GM20000 (cell line): Measurements from ENCODE around the gene PNPLA4.

Source experiments
- DNase-seq: peaks from one replicate; pipeline ENCODE4 v3.0.0; 2012; ENCODE audit warnings: low spot score
- TF ChIP-seq, protein P1 (sequence below): IDR thresholded peaks from 2 replicates; pipeline ENCODE4 v1.5.1; 2012; ENCODE audit warnings: mild to moderate bottlenecking, control low read depth; ENCODE audit errors: extremely low read depth, missing control alignments

The PNPLA4 gene

DNA sequence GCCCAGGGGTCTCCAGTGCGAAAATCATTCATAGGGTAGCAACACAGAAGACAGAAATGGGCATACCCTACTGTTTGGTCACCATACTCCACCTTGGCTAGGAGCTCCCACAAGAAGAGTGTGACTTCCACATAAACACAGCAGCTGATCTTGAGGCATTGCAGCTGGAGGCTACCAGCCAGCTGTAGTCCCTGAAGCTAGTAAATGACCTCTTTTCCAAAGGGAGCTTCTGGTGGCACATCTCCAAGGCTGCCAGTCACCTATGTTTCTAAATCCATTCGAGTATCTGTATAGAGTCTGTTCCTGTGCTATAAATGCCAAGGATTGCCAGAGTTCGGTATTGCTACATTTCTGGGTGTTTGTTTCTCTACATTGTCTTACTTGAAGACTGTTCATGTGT lies 21.3 kb upstream of the PNPLA4 start:
- DNase-seq = no peak
- TF ChIP-seq, protein P1, sequence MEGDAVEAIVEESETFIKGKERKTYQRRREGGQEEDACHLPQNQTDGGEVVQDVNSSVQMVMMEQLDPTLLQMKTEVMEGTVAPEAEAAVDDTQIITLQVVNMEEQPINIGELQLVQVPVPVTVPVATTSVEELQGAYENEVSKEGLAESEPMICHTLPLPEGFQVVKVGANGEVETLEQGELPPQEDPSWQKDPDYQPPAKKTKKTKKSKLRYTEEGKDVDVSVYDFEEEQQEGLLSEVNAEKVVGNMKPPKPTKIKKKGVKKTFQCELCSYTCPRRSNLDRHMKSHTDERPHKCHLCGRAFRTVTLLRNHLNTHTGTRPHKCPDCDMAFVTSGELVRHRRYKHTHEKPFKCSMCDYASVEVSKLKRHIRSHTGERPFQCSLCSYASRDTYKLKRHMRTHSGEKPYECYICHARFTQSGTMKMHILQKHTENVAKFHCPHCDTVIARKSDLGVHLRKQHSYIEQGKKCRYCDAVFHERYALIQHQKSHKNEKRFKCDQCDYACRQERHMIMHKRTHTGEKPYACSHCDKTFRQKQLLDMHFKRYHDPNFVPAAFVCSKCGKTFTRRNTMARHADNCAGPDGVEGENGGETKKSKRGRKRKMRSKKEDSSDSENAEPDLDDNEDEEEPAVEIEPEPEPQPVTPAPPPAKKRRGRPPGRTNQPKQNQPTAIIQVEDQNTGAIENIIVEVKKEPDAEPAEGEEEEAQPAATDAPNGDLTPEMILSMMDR = no peak

DNA sequence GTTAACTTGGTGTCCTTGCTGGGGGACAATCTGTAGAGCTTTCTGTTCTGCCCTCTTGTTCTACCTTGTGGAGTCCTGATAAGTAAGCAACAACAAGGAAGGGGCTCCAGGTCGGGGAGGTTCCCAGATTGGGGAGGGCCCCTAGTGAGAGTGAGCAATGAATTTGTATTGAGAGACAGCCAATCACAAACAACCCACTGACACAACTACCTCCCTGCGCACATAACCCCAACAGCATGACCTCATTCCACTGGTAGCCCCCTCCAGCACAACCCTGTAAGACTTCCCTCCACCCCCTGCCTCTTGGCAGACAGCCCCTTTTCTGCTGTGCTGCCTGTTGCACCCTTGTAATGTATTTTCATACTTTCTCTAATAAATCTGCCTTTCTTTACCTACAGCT lies 19.7 kb upstream of the PNPLA4 start:
- DNase-seq = no peak
- TF ChIP-seq, protein P1 = no peak

DNA sequence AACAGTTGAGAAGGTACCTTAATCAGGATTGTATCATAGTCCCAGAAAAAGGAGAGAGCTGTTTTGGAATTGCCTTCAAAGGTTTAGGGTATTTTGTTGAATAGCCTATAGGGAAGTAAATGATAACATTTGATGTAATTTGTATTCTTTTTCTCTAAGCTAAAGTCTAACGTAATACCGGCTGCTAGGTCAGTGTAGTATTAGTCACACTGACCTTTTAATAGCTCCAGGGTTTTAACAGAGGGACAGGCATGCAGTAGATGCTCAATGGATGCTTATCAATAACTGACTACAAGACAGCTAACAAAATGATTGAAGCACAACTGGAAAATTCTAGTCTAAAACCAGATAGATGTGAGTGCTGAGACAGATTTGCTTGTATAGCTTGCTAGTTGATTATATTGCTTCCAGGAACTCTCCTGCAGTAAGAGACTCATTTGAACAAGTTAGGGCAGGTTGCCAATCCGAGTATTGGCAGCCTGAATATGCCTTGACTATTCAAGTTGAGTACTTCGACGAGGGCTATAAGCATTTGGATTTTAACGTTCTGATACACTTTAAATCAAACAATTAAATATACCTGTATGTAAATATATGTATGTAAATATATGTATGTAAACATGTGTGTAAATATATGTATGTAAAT lies 16.5 kb upstream of the PNPLA4 start:
- no peak for DNase-seq
- TF ChIP-seq, protein P1 = no peak

DNA sequence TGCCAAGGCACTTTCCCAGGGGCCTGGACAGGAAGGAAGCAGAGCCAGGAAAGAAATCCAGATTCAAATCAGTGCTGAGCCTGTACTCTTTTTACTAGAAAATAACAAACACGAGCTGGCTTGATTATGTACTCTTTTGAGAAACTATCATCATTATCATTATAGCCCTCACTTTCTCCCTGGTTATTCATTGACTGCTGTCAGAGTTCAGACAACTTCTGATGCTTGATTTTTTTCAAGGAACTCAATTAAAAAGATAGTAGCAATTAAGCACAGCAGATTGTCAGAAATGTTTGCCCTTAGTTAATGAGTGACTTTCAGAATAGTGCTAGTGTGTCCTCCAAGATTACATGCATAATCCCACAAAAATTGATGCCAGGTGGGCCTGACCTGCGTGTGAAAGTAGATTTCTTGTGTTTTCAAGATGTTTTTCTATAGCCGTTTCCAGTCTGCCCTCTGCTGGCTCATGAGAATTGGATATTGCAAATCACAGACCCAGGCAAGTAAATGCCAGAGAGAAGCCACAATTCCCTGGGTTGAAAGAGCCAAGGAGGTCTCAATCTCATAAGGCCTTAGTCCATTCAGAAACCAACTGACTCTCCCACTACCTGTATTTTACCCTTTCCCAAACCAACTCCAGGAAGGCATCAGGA lies 14.3 kb upstream of the PNPLA4 start:
- TF ChIP-seq, protein P1 = no peak
- no peak for DNase-seq

DNA sequence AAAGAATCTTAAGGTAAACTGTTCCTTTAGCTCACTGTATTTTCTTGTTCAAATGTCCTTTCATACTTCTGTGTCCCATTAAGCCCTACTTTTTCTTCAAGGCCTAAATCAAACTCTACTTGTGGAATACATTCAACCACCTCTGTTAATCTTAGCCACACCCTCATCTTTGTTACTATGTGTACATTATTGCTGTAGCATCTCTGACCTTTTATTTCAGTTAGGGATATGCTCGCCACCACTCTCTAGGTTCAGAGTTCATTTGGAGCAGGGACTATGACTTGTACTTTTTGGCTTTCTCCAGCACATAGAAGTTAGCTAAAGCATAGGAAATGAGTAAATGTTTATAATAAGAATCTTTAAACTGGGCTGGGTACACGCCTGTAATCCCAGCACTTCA lies 6.8 kb upstream of the PNPLA4 start:
- TF ChIP-seq, protein P1 = no peak
- no peak for DNase-seq

DNA sequence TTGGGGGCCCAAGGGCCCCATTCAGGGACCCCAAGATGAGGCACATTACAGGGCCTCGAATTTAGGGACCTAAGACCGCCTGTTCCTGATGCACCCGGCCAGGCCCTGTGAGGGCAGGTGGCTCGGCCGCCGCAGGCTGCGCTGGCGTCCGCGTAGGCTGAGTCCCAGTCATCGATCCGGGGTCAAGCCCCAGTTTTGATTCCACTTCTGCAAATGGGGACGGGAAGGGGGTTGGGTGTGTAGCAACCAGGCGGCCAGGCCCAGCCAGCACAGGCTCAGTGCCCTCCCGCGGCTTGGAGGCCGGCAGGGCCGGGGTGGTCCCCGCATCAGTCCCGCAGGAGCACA lies 327 bp downstream of the PNPLA4 start:
- no peak for DNase-seq

DNA sequence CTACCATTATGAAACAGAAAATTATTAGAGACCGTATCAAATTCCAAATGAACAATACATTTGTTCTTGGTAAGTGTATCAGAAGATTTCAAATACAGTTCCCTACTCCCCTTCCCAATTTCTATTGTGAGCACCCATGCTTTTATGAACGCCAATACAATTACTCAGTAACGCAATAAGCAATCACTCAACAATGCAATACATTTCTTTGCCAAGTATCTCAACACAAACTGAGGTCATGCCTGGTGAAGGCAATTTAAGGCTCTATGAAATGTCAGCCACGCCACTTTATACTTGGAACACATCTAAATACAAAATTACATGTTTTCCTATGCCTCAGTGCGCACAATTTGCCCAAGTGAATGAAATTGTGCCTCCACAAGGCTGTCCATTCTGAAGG lies 712 bp downstream of the PNPLA4 start:
- no peak for DNase-seq
- TF ChIP-seq, protein P1 = no peak

More for the DNA sequence above, 327 bp downstream of the PNPLA4 start:
- TF ChIP-seq, protein P1 = no peak
